H1 (cell line): Measurements from ENCODE around the gene DPYD. TPM values are rescaled to one million over a fixed set of nuclear protein-coding genes. Genes with fewer than 3 reads are reported as not detected.

Experiments
- CTCF ChIA-PET: fragments of 300-600 bp; sonication (Branson Sonifier 250); formaldehyde crosslinking; loops from one replicate; lab custom pipeline; 2021; ENCODE audit not compliant: partially characterized antibody; lab: Charles Lee
- POLR2A ChIA-PET: fragments of 300-600 bp; sonication (Branson Sonifier 250); formaldehyde crosslinking; loops from one replicate; lab custom pipeline; 2021; ENCODE audit warnings: inconsistent platforms; ENCODE audit not compliant: partially characterized antibody; lab: Charles Lee
- DNase-seq, 2 experiments: peaks; one replicate each; pipeline versions ENCODE4 v3.0.0 to v3.0.0-alpha.2; 2010 to 2022; ENCODE audit warnings: low spot score in 2 of 2, low read depth in 1 of 2, mixed read lengths in 1 of 2
- FAIRE-seq: peaks from 2 replicates; lab custom pipeline; 2011; peaks lifted over from hg19 to GRCh38; lab: Jason Lieb, UNC
- H2AFZ ChIP-seq: 2 replicates; pipeline ENCODE4 v1.8.1; 2012; ENCODE audit warnings: low read length, inconsistent platforms
- H2AK5ac ChIP-seq: 2 replicates; pipeline ENCODE4 v1.6.1; 2013; ENCODE audit warnings: low read depth, low read length
- H2BK120ac ChIP-seq: replicated peaks from 2 replicates; pipeline ENCODE3; 2013; ENCODE audit warnings: low read depth, low read length, inconsistent platforms
- H2BK12ac ChIP-seq: 2 replicates; pipeline ENCODE4 v1.6.1; 2013; ENCODE audit warnings: low read depth, low read length
- H2BK15ac ChIP-seq: 2 replicates; pipeline ENCODE4 v1.6.1; 2013; ENCODE audit warnings: low read length
- H2BK20ac ChIP-seq: 2 replicates; pipeline ENCODE4 v1.6.1; 2013; ENCODE audit warnings: low read length
- H2BK5ac ChIP-seq: 2 replicates; pipeline ENCODE4 v1.6.1; 2013; ENCODE audit warnings: low read depth, low read length
- H3K14ac ChIP-seq: 2 replicates; pipeline ENCODE4 v1.6.1; 2013; ENCODE audit warnings: inconsistent platforms; ENCODE audit not compliant: insufficient read length
- H3K18ac ChIP-seq: 2 replicates; pipeline ENCODE4 v1.6.1; 2013; ENCODE audit warnings: low read length; ENCODE audit errors: extremely low read depth
- H3K23ac ChIP-seq: 2 replicates; pipeline ENCODE4 v1.6.1; 2013; ENCODE audit warnings: inconsistent platforms; ENCODE audit not compliant: insufficient read length
- H3K23me2 ChIP-seq: 2 replicates; pipeline ENCODE4 v1.6.1; 2013; ENCODE audit warnings: low read depth, low read length
- H3K27ac ChIP-seq: 2 replicates; pipeline ENCODE4 v1.6.1; 2011; ENCODE audit warnings: low read depth, low read length, inconsistent platforms
- H3K27me3 ChIP-seq, 4 experiments: replicated peaks in 1 of 4; 1 replicate in 1 of 4; 2 replicates in 3 of 4; pipeline versions ENCODE4 v1.6.1 to v1.8.1; 2011 to 2013; ENCODE audit warnings: low read length in 3 of 4, mild to moderate bottlenecking in 3 of 4, inconsistent platforms in 2 of 4, mixed read lengths in 2 of 4, moderate library complexity in 1 of 4; ENCODE audit not compliant: control insufficient read depth in 3 of 4, insufficient read depth in 3 of 4; ENCODE audit errors: extremely low read depth in 1 of 4
- H3K36me3 ChIP-seq, 4 experiments: 2 replicates each; pipeline versions ENCODE4 v1.6.1 to v1.8.1; 2011 to 2013; ENCODE audit warnings: mild to moderate bottlenecking in 4 of 4, low read length in 3 of 4, moderate library complexity in 2 of 4, control low read depth in 1 of 4, inconsistent platforms in 1 of 4; ENCODE audit not compliant: insufficient read depth in 4 of 4, control insufficient read depth in 2 of 4
- H3K4ac ChIP-seq: replicated peaks from 2 replicates; pipeline ENCODE3; 2013; ENCODE audit warnings: low read length, low read depth, mixed read lengths, inconsistent platforms; ENCODE audit not compliant: insufficient read length
- H3K4me1 ChIP-seq, 4 experiments: replicated peaks in 1 of 4; 1 replicate in 1 of 4; 2 replicates in 3 of 4; pipeline versions ENCODE4 v1.6.1 to v1.8.1; 2011 to 2013; ENCODE audit warnings: low read length in 3 of 4, inconsistent platforms in 2 of 4, mixed read lengths in 1 of 4; ENCODE audit not compliant: insufficient read depth in 4 of 4, control insufficient read depth in 3 of 4
- H3K4me2 ChIP-seq, 2 experiments: 2 replicates each; pipeline versions ENCODE4 v1.6.1 to v1.8.1; 2011 to 2013; ENCODE audit warnings: low read depth in 2 of 2, low read length in 2 of 2, control low read depth in 1 of 2, inconsistent platforms in 1 of 2, mild to moderate bottlenecking in 1 of 2; ENCODE audit not compliant: insufficient read depth in 1 of 2
- H3K4me3 ChIP-seq, 4 experiments: fragments of 200-600, 300-600 bp in 1 of 4; sonication (generic), shearing (Covaris generic), sonication (Bioruptor Twin) in 1 of 4; 2 replicates each; pipeline versions ENCODE4 v1.5.1 to v1.8.1; 2011 to 2016; ENCODE audit warnings: low read length in 4 of 4, low read depth in 3 of 4, control low read depth in 2 of 4, inconsistent platforms in 2 of 4, mild to moderate bottlenecking in 2 of 4, mixed read lengths in 1 of 4, moderate library complexity in 1 of 4; ENCODE audit not compliant: insufficient read depth in 2 of 4; ENCODE audit errors: extremely low read depth in 1 of 4
- H3K56ac ChIP-seq: replicated peaks from 2 replicates; pipeline ENCODE3; 2013; ENCODE audit warnings: low read depth, mild to moderate bottlenecking, mixed read lengths, low read length, inconsistent platforms; ENCODE audit not compliant: insufficient read length
- H3K79me1 ChIP-seq: 2 replicates; pipeline ENCODE4 v1.6.1; 2013; ENCODE audit warnings: low read depth, low read length, control low read depth
- H3K79me2 ChIP-seq, 2 experiments: 2 replicates each; pipeline versions ENCODE4 v1.6.1 to v1.8.1; 2012 to 2013; ENCODE audit warnings: low read length in 2 of 2, mild to moderate bottlenecking in 2 of 2, inconsistent platforms in 1 of 2; ENCODE audit not compliant: insufficient read depth in 2 of 2, control insufficient read depth in 1 of 2
- H3K9ac ChIP-seq, 4 experiments: replicated peaks in 1 of 4; 1 replicate in 1 of 4; 2 replicates in 3 of 4; pipeline versions ENCODE4 v1.6.1 to v1.8.1; 2011 to 2013; ENCODE audit warnings: low read depth in 3 of 4, low read length in 3 of 4, control low read depth in 2 of 4, mild to moderate bottlenecking in 2 of 4, moderate library complexity in 2 of 4, inconsistent platforms in 1 of 4; ENCODE audit errors: extremely low read depth in 1 of 4
- H3K9me3 ChIP-seq, 2 experiments: 2 replicates each; pipeline versions ENCODE4 v1.6.1 to v1.8.1; 2012 to 2013; ENCODE audit warnings: mild to moderate bottlenecking in 2 of 2, moderate library complexity in 2 of 2, control low read depth in 1 of 2, inconsistent platforms in 1 of 2, low read depth in 1 of 2, low read length in 1 of 2, mixed read lengths in 1 of 2; ENCODE audit not compliant: insufficient read depth in 2 of 2
- H4K20me1 ChIP-seq, 2 experiments: replicated peaks in 1 of 2; 2 replicates each; pipeline versions ENCODE3 to v1.8.1; 2011 to 2013; ENCODE audit warnings: inconsistent platforms in 2 of 2, low read length in 2 of 2, mild to moderate bottlenecking in 1 of 2; ENCODE audit not compliant: insufficient read depth in 2 of 2, control insufficient read depth in 1 of 2
- H4K5ac ChIP-seq: 2 replicates; pipeline ENCODE4 v1.6.1; 2013; ENCODE audit warnings: low read length, low read depth, mixed read lengths, inconsistent platforms; ENCODE audit not compliant: insufficient read length
- H4K8ac ChIP-seq: 2 replicates; pipeline ENCODE4 v1.8.0; 2013; ENCODE audit warnings: mild to moderate bottlenecking, moderate library complexity, low read length, inconsistent platforms; ENCODE audit not compliant: insufficient read depth; ENCODE audit errors: extremely low read depth
- H4K91ac ChIP-seq: replicated peaks from 2 replicates; pipeline ENCODE3; 2013; ENCODE audit warnings: low read length, mixed read lengths, inconsistent platforms; ENCODE audit not compliant: insufficient read length
- CHD1 ChIP-seq: IDR thresholded peaks from 2 replicates; pipeline ENCODE4 v1.6.1; 2012; ENCODE audit warnings: low read depth, low read length, improper control_type of control experiment
- EGR1 ChIP-seq: IDR thresholded peaks from 2 replicates; pipeline ENCODE4 v1.6.1; 2011; ENCODE audit warnings: low read depth, low read length, borderline replicate concordance
- GTF2F1 ChIP-seq: IDR thresholded peaks from 2 replicates; pipeline ENCODE4 v1.6.1; 2012; ENCODE audit warnings: low read depth, low read length, improper control_type of control experiment, borderline replicate concordance
- MAFK ChIP-seq: IDR thresholded peaks from 2 replicates; pipeline ENCODE4 v1.6.1; 2012; ENCODE audit warnings: low read depth, mild to moderate bottlenecking, improper control_type of control experiment, low read length
- RNF2 ChIP-seq: fragments of 200-900, 300-1000 bp; sonication (generic); IDR thresholded peaks from 2 replicates; pipeline ENCODE4 v1.7.1; 2016; ENCODE audit warnings: borderline replicate concordance, low read depth, mild to moderate bottlenecking, antibody characterized with exemption, low read length; ENCODE audit not compliant: poor library complexity, severe bottlenecking; ENCODE audit errors: missing control alignments
- TAF7 ChIP-seq: optimal IDR thresholded peaks from 2 replicates; pipeline ENCODE3; 2011; ENCODE audit warnings: low read depth, mild to moderate bottlenecking, inconsistent platforms, low read length, moderate library complexity, borderline replicate concordance
- TEAD4 ChIP-seq: IDR thresholded peaks from 2 replicates; pipeline ENCODE4 v1.6.1; 2012; ENCODE audit warnings: low read depth, low read length, inconsistent platforms, mixed read lengths
- YY1 ChIP-seq: IDR thresholded peaks from 2 replicates; pipeline ENCODE4 v1.6.1; 2011; ENCODE audit warnings: low read depth, mild to moderate bottlenecking, low read length
- WGBS, 2 experiments: shearing (Covaris generic) in 1 of 2; methylation state at CpG; one replicate each; pipeline versions ENCODE4 v1.1.6 to v1.1.7; 2013 to 2015; ENCODE audit warnings: low lambda C conversion rate in 2 of 2, mixed read lengths in 2 of 2, inconsistent platforms in 1 of 2, low coverage in 1 of 2, missing lambda C conversion rate in 1 of 2; ENCODE audit not compliant: insufficient replicate concordance in 2 of 2, insufficient coverage in 1 of 2, insufficient read length in 1 of 2; ENCODE audit errors: extremely low coverage in 1 of 2, missing lambda C conversion rate in 1 of 2; 5-methylcytosine and 5-hydroxymethylcytosine counted together
- polyA plus RNA-seq, 7 experiments: library from polyadenylated mRNA; depleted of rRNA in 3 of 7; stranded (reverse) in 5 of 7; unstranded in 2 of 7; fragments of >200 nt in 5 of 7; fragments of 200-250 nt in 2 of 7; gene quantifications; 1 replicate in 5 of 7; 2 replicates in 1 of 7; 4 replicates in 1 of 7; pipeline versions ENCODE4 v1.2.1 to v1.2.3, GENCODE V29; 2011 to 2013; ENCODE audit warnings: missing spikeins in 2 of 7, mixed read lengths in 2 of 7
- total RNA-seq: library from RNA; stranded (reverse); fragmentation: NEBNext Ultra II Directional; extraction: Animal tissue kit (Norgen Biotek cat#: 25700); gene quantifications from 2 replicates; pipeline ENCODE4 v1.2.1, GENCODE V29; 2021

Gene DPYD
- total and polyA plus RNA-seq, 2 of the 8 experiments (the other 6 are each of a cell fraction or from before 2014, with no cell fraction given): 0.29 to 0.73 TPM

DNA sequence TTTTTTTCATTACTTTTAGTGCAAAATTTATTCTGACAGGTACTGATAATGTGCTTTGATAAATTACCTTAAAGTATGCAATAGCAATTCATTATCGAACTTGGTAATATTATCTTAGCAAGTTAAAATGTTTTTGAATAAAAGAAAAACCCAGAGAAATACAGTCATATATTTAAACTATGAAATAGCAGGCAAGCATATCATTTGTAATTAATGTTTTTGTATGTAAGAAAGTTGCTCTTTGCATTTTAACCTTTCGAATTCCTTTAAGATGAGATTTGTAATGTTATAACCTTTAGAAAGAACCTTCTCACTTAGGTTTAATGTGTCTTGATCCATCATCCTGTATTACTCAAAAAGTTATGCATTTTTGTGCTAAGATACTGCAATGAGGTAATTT is 613.7 kb downstream of the DPYD start:
- Histone ChIP-seq H4K91ac (no peak overlapping the region), H3K4me1 (0 out of 7 replicates have a peak, but pooled peaks cover 0 to 3% (median 0%) of the 10 kb centered on the region in 4 experiments), H2AK5ac (no peak overlapping the region), H3K9ac (no peak overlapping the region), H2BK120ac (no peak overlapping the region), H2BK20ac (no peak overlapping the region), H3K27me3 (no peaks in the 10 kb centered on the region), H3K18ac (no peak overlapping the region), H3K4me2 (no peak overlapping the region), H2BK5ac (no peak overlapping the region), H4K5ac (no peak overlapping the region), H2BK15ac (no peak overlapping the region), H3K23ac (no peak overlapping the region), H3K27ac (no peak overlapping the region), H3K36me3 (no peaks in the 10 kb centered on the region), H3K14ac (no peak overlapping the region), H3K4ac (no peak overlapping the region), H3K56ac (no peak overlapping the region), H4K8ac (no peak overlapping the region), H3K4me3 (no peak overlapping the region), H3K9me3 (no peaks in the 10 kb centered on the region), H3K23me2 (no peaks in the 10 kb centered on the region), H3K79me2 (no peaks in the 10 kb centered on the region), H3K79me1 (no peaks in the 10 kb centered on the region), H2AFZ (no peak overlapping the region), H2BK12ac (no peak overlapping the region), H4K20me1 (no peaks in the 10 kb centered on the region)
- ChIA-PET CTCF (no interaction called here), POLR2A (no interaction called here)
- WGBS, 2 experiments: 98% methylated on average over 2 of the region's 2 CpGs; no CpG with 5 or more reads in 1 of the 2 experiments
- TF ChIP-seq MAFK (no peak), TAF7 (no peak), GTF2F1 (no peak), RNF2 (no peak), CHD1 (no peak), TEAD4 (no peak), EGR1 (no peak), YY1 (no peak)
- DNase-seq (no peak), FAIRE-seq (no peak)
